ENCODE data around the gene IFI44. TPM values are rescaled to one million over a fixed set of nuclear protein-coding genes. Genes with fewer than 3 reads are reported as not detected.

Gene IFI44
- total RNA-seq, 3 donors from 2014 or later, result 4.4 to 16.6 (median 7.2) TPM

GRCh38 chr1:78668427-78668826, 18.8 kb downstream of the IFI44 start:
- H3K36me3 Mint-ChIP-seq (ENCODE audit: insufficient read depth), result peaks cover 7% of the 10 kb centered on the region

GRCh38 chr1:78672428-78672827, 22.8 kb downstream of the IFI44 start:
- H3K36me3 Mint-ChIP-seq (ENCODE audit: insufficient read depth), result no peaks in the 10 kb centered on the region
- H3K27me3 Mint-ChIP-seq (ENCODE audit: low read depth), result no peaks in the 10 kb centered on the region
- H3K4me3 Mint-ChIP-seq, result no peak overlapping the region
- ATAC-seq, result no peak
- H3K4me1 Mint-ChIP-seq (ENCODE audit: low read depth), result peaks cover 5% of the 10 kb centered on the region
- DNase-seq, result no peak
- H3K9me3 Mint-ChIP-seq, result no peaks in the 10 kb centered on the region

More at GRCh38 chr1:78668427-78668826, 18.8 kb downstream of the IFI44 start:
- Mint-ChIP-seq H3K9me3 (no peaks in the 10 kb centered on the region), H3K4me3 (no peak overlapping the region), H3K27me3 (ENCODE audit: low read depth) (no peaks in the 10 kb centered on the region), H3K4me1 (ENCODE audit: low read depth) (peaks cover 5% of the 10 kb centered on the region)
- ATAC-seq (no peak), DNase-seq (no peak)

DNA sequence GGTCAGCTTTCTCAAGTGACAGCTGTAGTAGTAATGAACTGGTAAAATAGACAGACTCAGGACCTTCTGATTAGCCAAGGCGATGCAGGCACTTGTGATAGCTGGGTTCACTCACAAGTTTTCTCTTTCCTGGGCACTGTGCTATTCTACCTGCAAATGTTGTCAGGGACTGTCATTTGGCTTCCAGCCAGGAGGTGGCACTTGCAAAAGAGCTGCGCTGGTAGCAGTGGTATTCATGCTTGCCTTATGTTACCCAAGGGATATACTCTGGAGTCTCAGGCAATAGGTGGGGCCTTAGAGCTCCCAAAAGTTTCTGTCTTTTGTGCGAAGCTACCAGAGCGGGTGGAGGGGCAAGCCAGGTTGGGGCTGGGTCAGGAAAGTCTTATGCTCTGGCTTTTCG, 23.5 kb downstream of the IFI44 start:
- ATAC-seq (no peak), DNase-seq (no peak)
- no peaks in the 10 kb centered on the region for H3K36me3 Mint-ChIP-seq (ENCODE audit: insufficient read depth)
- no peaks in the 10 kb centered on the region for H3K27me3 Mint-ChIP-seq (ENCODE audit: low read depth)
- H3K4me1 Mint-ChIP-seq (ENCODE audit: low read depth), result peaks cover 7% of the 10 kb centered on the region
- no peaks in the 10 kb centered on the region for H3K9me3 Mint-ChIP-seq
- no peak overlapping the region for H3K4me3 Mint-ChIP-seq

DNA sequence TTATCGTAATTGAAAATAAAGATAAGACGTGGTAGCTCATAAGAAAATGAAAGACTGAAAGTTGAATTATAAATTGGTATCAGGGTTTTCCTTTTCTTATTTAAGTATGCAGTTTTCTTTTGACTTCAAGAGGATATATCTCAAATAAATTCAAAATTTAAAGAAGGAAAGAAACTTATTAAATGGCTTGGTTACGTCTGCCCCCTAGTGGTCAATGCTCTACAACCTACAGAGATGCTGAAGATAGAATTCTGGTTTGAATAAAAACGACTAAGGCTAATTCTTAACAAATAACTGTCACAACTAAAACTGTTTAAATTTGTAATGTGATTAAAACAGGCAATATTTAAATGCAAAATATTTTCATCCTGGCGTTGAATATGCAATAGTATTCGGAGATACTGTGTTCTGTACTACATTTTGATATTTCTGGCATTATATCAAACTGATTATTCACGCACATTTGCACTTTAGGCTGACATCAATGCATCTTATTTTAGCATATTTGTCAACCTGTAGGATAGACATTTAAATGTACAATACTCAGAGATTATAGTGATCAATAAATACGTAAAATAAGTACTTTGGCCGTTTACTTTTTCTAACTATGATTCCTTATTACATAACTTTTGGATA, 26.8 kb downstream of the IFI44 start:
- Mint-ChIP-seq H3K4me1 (ENCODE audit: low read depth) (peaks cover 8% of the 10 kb centered on the region), H3K36me3 (ENCODE audit: insufficient read depth) (no peaks in the 10 kb centered on the region), H3K9me3 (peaks cover 3% of the 10 kb centered on the region), H3K27me3 (ENCODE audit: low read depth) (no peaks in the 10 kb centered on the region), H3K4me3 (no peak overlapping the region)
- DNase-seq (peak; percentile 55), ATAC-seq (peak in 1 of 2 donors; percentile 32)

GRCh38 chr1:78676993-78677392, 27.4 kb downstream of the IFI44 start:
- H3K27me3 Mint-ChIP-seq (ENCODE audit: low read depth), result no peaks in the 10 kb centered on the region
- H3K4me1 Mint-ChIP-seq (ENCODE audit: low read depth), result peaks cover 4% of the 10 kb centered on the region
- no peaks in the 10 kb centered on the region for H3K36me3 Mint-ChIP-seq (ENCODE audit: insufficient read depth)
- peaks cover 3% of the 10 kb centered on the region for H3K9me3 Mint-ChIP-seq
- ATAC-seq (no peak), DNase-seq (no peak)
- no peak overlapping the region for H3K4me3 Mint-ChIP-seq

- DNase-seq (no peak), ATAC-seq (no peak)
- Mint-ChIP-seq H3K9me3 (peaks cover 3% of the 10 kb centered on the region), H3K4me1 (ENCODE audit: low read depth) (peaks cover 4% of the 10 kb centered on the region), H3K27me3 (ENCODE audit: low read depth) (no peaks in the 10 kb centered on the region), H3K36me3 (ENCODE audit: insufficient read depth) (no peaks in the 10 kb centered on the region), H3K4me3 (no peak overlapping the region)
Observed at GRCh38 chr1:78677788-78678187, 28.2 kb downstream of the IFI44 start.

DNA sequence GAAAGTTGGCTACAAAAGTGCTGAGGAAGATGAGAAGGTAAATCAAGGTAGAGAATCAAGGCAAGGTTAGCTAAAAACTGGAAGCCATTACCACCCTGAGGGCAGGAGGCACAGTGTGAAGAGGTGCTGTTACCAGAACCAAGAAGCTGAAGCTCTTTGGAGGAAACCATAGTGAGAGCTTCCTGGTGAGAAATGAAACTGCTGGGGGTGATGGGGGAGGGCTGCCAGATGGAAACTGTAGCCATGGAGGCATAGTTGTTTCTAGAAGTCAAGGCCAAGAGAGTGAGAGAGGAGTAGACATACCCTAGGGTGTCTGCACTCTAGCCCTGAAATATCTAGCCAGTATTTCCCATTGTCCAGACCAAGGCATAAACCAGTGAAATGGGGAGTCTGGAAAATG, 28.7 kb downstream of the IFI44 start:
- H3K4me3 Mint-ChIP-seq, result no peak overlapping the region
- ATAC-seq (no peak), DNase-seq (no peak)
- no peaks in the 10 kb centered on the region for H3K27me3 Mint-ChIP-seq (ENCODE audit: low read depth)
- peaks cover 4% of the 10 kb centered on the region for H3K4me1 Mint-ChIP-seq (ENCODE audit: low read depth)
- no peaks in the 10 kb centered on the region for H3K36me3 Mint-ChIP-seq (ENCODE audit: insufficient read depth)
- peaks cover 3% of the 10 kb centered on the region for H3K9me3 Mint-ChIP-seq

DNA sequence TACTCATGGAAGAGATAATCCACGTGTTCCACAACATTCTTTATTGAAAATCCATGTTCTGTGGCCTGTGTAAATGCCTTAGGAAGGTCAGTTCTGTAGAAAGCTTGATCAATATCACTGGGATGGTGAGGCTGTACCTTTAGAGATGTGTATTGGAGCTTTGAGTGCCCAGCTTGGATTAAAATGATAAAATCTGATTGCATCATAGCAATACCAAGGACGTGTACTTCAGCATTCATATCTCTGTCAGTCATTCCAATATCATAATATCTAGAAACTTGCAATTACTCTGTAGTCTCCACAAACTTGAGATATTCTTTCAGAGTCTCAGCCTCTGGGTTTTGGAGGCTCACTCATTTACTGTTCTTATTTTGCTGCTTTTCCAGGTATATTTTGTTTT, 31.6 kb downstream of the IFI44 start:
- Mint-ChIP-seq H3K4me3 (no peak overlapping the region), H3K9me3 (peaks cover 3% of the 10 kb centered on the region), H3K27me3 (ENCODE audit: low read depth) (peaks cover 5% of the 10 kb centered on the region), H3K36me3 (ENCODE audit: insufficient read depth) (no peaks in the 10 kb centered on the region), H3K4me1 (ENCODE audit: low read depth) (peaks cover 4% of the 10 kb centered on the region)
- no peak for ATAC-seq
- no peak for DNase-seq

GRCh38 chr1:78682496-78682895, 32.9 kb downstream of the IFI44 start:
- Mint-ChIP-seq H3K9me3 (peaks cover 3% of the 10 kb centered on the region), H3K4me3 (no peak overlapping the region), H3K4me1 (ENCODE audit: low read depth) (peaks cover 4% of the 10 kb centered on the region), H3K27me3 (ENCODE audit: low read depth) (peaks cover 5% of the 10 kb centered on the region), H3K36me3 (ENCODE audit: insufficient read depth) (no peaks in the 10 kb centered on the region)
- DNase-seq (no peak), ATAC-seq (no peak)

- DNase-seq, result no peak
- no peak overlapping the region for H3K4me3 Mint-ChIP-seq
- peaks cover 1% of the 10 kb centered on the region for H3K4me1 Mint-ChIP-seq (ENCODE audit: low read depth)
- H3K9me3 Mint-ChIP-seq, result peaks cover 3% of the 10 kb centered on the region
- H3K36me3 Mint-ChIP-seq (ENCODE audit: insufficient read depth), result no peaks in the 10 kb centered on the region
- peaks cover 6% of the 10 kb centered on the region for H3K27me3 Mint-ChIP-seq (ENCODE audit: low read depth)
- ATAC-seq, result no peak
Observed at GRCh38 chr1:78683079-78683478, 33.4 kb downstream of the IFI44 start.

DNA sequence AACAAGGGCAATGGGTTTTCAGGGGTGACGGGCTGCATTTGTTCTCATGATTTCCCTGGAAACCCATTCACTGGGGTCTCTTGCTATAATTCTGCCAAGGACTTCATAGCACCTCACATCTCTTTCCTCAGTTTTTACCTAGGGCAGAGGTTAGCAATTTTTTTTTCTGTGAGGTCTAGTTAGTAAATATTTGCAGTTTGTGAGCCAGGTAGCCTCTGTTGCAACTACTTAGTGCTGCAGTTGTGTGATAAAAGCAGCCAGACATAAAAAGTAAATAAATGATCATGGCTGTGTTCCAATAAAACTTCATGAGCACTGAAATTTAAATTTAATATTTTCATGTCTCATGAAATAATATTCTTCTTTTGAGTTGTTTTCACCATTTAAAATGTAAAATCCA, 37.7 kb downstream of the IFI44 start:
- Mint-ChIP-seq H3K4me3 (no peak overlapping the region), H3K27me3 (ENCODE audit: low read depth) (peaks cover 8% of the 10 kb centered on the region), H3K9me3 (no peaks in the 10 kb centered on the region), H3K4me1 (ENCODE audit: low read depth) (no peaks in the 10 kb centered on the region), H3K36me3 (ENCODE audit: insufficient read depth) (no peaks in the 10 kb centered on the region)
- DNase-seq, result no peak
- no peak for ATAC-seq

DNA sequence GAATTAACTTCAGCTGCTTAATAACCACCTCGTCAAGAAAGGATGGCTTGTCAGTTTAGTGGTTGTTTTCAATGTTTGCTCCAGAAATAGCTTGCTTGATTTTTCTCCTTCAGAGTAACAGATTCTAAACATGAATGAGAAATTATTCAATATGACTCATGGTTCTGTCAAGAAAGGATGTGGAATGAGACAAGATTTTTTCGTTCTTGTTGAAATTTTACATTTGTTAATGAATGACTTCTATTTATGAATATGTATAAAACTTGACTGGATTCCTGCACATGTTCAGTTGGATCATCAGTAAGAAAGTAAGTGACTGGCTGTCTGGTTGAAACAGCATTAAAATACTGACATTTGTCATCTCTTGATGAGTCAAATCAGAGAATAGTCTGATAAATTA, 38.3 kb downstream of the IFI44 start:
- no peaks in the 10 kb centered on the region for H3K9me3 Mint-ChIP-seq
- no peak for ATAC-seq
- peaks cover 8% of the 10 kb centered on the region for H3K27me3 Mint-ChIP-seq (ENCODE audit: low read depth)
- H3K4me3 Mint-ChIP-seq, result no peak overlapping the region
- no peaks in the 10 kb centered on the region for H3K36me3 Mint-ChIP-seq (ENCODE audit: insufficient read depth)
- DNase-seq, result no peak
- H3K4me1 Mint-ChIP-seq (ENCODE audit: low read depth), result no peaks in the 10 kb centered on the region

DNA sequence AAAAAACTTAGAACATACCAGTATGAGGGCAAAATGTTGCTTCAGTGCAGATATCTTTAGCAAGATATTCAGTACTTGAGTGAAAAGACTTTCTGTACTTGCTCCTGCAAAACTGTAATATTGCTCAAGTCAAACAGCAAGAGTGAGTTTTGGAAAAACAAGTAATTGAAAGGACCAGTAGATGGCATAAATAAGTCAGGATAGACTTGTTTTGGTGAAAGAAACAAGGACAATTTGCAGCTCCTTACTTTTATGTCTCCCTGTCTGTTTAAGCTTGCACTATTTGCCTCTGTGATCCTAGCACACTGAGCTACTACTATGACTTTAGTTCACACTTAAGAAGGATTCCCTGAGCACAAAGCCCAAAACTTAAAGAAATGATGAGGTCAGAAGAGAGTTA, 39.1 kb downstream of the IFI44 start:
- Mint-ChIP-seq H3K9me3 (no peaks in the 10 kb centered on the region), H3K4me1 (ENCODE audit: low read depth) (no peaks in the 10 kb centered on the region), H3K4me3 (no peak overlapping the region), H3K27me3 (ENCODE audit: low read depth) (peaks cover 8% of the 10 kb centered on the region), H3K36me3 (ENCODE audit: insufficient read depth) (no peaks in the 10 kb centered on the region)
- ATAC-seq (no peak), DNase-seq (no peak)

- Mint-ChIP-seq H3K27me3 (ENCODE audit: low read depth) (peaks cover 3% of the 10 kb centered on the region), H3K36me3 (ENCODE audit: insufficient read depth) (no peaks in the 10 kb centered on the region), H3K4me1 (ENCODE audit: low read depth) (no peaks in the 10 kb centered on the region), H3K4me3 (no peak overlapping the region), H3K9me3 (no peaks in the 10 kb centered on the region)
- no peak for ATAC-seq
- DNase-seq, result no peak
Observed at GRCh38 chr1:78690516-78690915, 40.9 kb downstream of the IFI44 start.

- ATAC-seq, result peak; percentile 62 to 73
- no peak overlapping the region for H3K4me3 Mint-ChIP-seq
Observed at GRCh38 chr1:78691995-78692747, 42.5 kb downstream of the IFI44 start.

More at GRCh38 chr1:78691995-78692747, 42.5 kb downstream of the IFI44 start:
- DNase-seq, result no peak
- Mint-ChIP-seq H3K27me3 (ENCODE audit: low read depth) (peaks cover 3% of the 10 kb centered on the region), H3K36me3 (ENCODE audit: insufficient read depth) (no peaks in the 10 kb centered on the region), H3K9me3 (no peaks in the 10 kb centered on the region), H3K4me1 (ENCODE audit: low read depth) (no peaks in the 10 kb centered on the region)

All from activated T-cell treated with anti-CD3 and anti-CD28 coated beads, Interleukin-2, amount 50 U/mL, for 4 hours (primary cell).